Tibial artery (tissue), 4 donors: ENCODE results near the gene IL17RD.
A peak's percentile ranks its signal among the peaks of the same experiment; 100 is the strongest.

ENCODE experiments used
- DNase-seq, 2 donors: peaks; one replicate each; pipeline ENCODE4 v3.0.0-alpha.2; 2019
- H3K27ac ChIP-seq, 2 donors: fragments of 200-600 bp; sonication (generic) in 1 of 2; 1 replicate in 1 of 2; 2 replicates in 1 of 2; pipeline ENCODE4 v1.5.1; 2018 to 2019; ENCODE audit warnings: mild to moderate bottlenecking in 1 of 2
- H3K27me3 ChIP-seq, 2 donors: fragments of 200-600 bp; sonication (generic) in 1 of 2; one replicate each; pipeline versions ENCODE4 v1.5.1 to v1.6.0; 2016 to 2019
- H3K36me3 ChIP-seq, 3 donors: fragments of 200-600 bp; sonication (generic) in 2 of 3; one replicate each; pipeline ENCODE4 v1.5.1; 2016 to 2019; ENCODE audit warnings: mild to moderate bottlenecking in 2 of 3
- H3K4me1 ChIP-seq, 4 donors: fragments of 200-600 bp; sonication (generic) in 2 of 4; 1 replicate in 3 of 4; 2 replicates in 1 of 4; pipeline ENCODE4 v1.5.1; 2016 to 2019
- H3K4me3 ChIP-seq, 2 donors: fragments of 200-600 bp; sonication (generic) in 1 of 2; 1 replicate in 1 of 2; 2 replicates in 1 of 2; pipeline ENCODE4 v1.5.1; 2018 to 2019; ENCODE audit warnings: mild to moderate bottlenecking in 2 of 2
- H3K9me3 ChIP-seq, 3 donors: fragments of 200-600 bp; sonication (generic) in 1 of 3; one replicate each; pipeline ENCODE4 v1.5.1; 2016 to 2019
- intact Hi-C: fragments of 100-400 bp; cut with DNase I; formaldehyde crosslinking; loops from one replicate; pipeline ENCODE4 v1.15.0; 2023; ENCODE audit warnings: low total_unique reads
- TF ChIP-seq, protein P1 (sequence below), 2 experiments: fragments of 200-600 bp in 1 of 2; fragments of 450-650 bp in 1 of 2; IDR thresholded peaks; one replicate each; pipeline ENCODE4 v1.5.1; 2017 to 2019; ENCODE audit warnings: antibody characterized with exemption in 2 of 2, mild to moderate bottlenecking in 1 of 2, moderate library complexity in 1 of 2

The IL17RD gene

DNA sequence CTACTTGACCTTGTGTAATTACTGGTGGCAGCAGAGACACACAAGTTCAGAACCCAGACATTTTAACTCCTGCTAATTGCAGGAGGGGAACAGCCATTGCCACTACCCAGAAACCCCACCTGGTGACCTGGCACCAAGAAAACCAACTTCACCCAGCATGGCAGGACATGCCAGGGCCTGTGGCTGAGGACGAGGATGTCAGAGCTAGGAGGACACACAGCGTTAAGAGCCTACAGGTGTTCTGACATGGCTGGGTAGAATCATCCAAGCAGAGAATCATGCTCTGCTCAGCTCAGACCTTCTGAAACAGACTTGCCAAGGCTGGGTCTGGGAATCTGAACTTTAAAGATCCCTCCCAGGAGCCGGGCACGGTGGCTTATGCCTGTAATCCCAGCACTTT is 116.4 kb downstream of the IL17RD start:
- intact Hi-C loops = no loop called here
- no peak for DNase-seq
- H3K9me3 ChIP-seq = no peaks in the 10 kb centered on the region
- H3K4me1 ChIP-seq = peaks cover 0 to 3% (median 0%) of the 10 kb centered on the region in 4 donors
- H3K4me3 ChIP-seq = no peak overlapping the region
- no peaks in the 10 kb centered on the region for H3K27me3 ChIP-seq
- TF ChIP-seq, protein P1, sequence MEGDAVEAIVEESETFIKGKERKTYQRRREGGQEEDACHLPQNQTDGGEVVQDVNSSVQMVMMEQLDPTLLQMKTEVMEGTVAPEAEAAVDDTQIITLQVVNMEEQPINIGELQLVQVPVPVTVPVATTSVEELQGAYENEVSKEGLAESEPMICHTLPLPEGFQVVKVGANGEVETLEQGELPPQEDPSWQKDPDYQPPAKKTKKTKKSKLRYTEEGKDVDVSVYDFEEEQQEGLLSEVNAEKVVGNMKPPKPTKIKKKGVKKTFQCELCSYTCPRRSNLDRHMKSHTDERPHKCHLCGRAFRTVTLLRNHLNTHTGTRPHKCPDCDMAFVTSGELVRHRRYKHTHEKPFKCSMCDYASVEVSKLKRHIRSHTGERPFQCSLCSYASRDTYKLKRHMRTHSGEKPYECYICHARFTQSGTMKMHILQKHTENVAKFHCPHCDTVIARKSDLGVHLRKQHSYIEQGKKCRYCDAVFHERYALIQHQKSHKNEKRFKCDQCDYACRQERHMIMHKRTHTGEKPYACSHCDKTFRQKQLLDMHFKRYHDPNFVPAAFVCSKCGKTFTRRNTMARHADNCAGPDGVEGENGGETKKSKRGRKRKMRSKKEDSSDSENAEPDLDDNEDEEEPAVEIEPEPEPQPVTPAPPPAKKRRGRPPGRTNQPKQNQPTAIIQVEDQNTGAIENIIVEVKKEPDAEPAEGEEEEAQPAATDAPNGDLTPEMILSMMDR (IDR thresholded peaks at IDR 0.05) = no peak
- no peaks in the 10 kb centered on the region for H3K36me3 ChIP-seq
- H3K27ac ChIP-seq = no peak overlapping the region

DNA sequence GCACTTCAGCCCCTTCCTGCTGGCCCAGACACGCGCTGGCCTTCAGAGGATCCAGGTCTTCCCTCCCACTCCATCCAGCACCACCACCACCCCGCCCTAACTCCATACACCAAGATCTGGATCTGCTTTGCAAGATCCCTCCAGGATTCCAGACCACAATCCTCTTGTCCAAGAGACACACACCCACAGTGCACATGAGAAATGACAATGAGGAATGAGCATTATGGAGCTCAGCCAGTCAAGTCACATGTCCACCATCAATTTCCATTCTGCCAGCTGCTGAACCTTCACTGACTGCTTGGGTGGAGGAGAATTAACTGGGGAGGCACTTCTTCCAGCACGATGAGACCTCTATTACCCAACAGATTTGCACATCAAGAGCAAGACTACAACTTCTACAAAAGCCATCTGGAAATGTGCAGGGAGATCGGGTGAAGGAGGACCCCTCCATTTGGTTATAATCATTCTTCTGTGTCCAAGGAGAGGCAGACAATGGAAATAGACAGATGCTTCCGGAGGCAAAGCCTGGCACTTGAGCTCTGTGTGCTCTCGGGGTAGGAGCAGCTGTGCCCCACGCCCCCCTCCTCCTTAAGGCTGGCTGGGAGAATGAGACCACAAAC is 117.0 kb downstream of the IL17RD start:
- H3K27me3 ChIP-seq = no peaks in the 10 kb centered on the region
- H3K36me3 ChIP-seq = no peaks in the 10 kb centered on the region
- TF ChIP-seq, protein P1 (IDR thresholded peaks at IDR 0.05) = no peak
- no peak overlapping the region for H3K27ac ChIP-seq
- peak; percentile 77 to 80 for DNase-seq
- peaks cover 0 to 3% (median 0%) of the 10 kb centered on the region in 4 donors for H3K4me1 ChIP-seq
- H3K4me3 ChIP-seq = no peak overlapping the region
- intact Hi-C loops = no loop called here
- no peaks in the 10 kb centered on the region for H3K9me3 ChIP-seq

DNA sequence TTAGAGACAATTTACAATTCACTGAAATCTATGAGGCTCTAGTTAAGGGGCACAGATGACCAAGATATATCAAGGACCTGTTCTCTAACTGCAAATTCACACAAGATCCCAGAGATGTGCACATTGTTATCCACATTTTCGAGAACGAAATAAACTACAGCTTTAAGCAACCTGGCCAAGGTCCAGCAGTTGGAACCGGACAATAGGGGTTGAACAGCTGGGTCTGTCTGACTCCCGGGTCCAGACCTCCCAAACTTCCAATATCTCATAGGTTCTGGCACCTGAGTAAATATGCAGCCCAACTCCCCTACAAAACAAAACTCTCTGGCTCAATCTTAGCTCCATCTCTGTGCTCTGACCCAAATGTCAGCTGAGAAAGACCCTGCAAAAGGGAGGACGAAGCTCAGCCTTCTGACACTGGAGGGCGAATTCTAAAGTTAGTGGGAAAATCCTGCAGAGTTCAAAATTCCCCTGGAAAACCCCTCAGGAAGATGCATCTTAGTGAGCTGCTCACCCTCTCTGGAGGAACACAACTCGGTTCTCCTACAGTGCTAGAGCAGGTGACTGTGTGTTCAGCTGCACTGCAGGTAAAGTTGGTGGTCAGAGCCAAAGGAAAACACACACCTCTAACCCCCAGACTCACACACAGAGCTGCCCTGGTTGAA is 118.9 kb downstream of the IL17RD start:
- H3K4me3 ChIP-seq = no peak overlapping the region
- intact Hi-C loops = no loop called here

DNA sequence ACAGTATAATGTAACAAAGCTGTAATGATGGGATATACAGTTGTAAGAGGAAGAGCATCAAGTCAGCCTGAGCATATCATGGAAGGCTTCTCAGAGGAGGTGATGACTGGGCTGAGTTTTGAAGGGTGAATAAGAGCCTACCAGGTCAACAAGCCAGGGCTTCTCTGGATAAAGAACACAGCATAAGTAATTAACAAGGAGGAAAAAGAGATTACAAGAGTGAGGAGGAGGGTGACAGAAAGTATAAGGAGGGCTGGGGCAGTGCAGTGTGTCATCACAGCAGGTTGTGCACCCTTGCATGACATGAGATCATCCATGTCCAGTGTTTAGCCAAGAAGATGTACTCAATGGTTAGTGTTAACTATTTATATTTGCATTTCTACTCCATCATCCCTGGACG is 121.6 kb downstream of the IL17RD start:
- H3K9me3 ChIP-seq = no peaks in the 10 kb centered on the region
- H3K4me3 ChIP-seq = no peak overlapping the region
- intact Hi-C loops = no loop called here
- H3K27me3 ChIP-seq = no peaks in the 10 kb centered on the region
- H3K27ac ChIP-seq = no peak overlapping the region
- TF ChIP-seq, protein P1 (IDR thresholded peaks at IDR 0.05) = no peak
- no peak for DNase-seq
- peaks cover 0 to 3% (median 0%) of the 10 kb centered on the region in 4 donors for H3K4me1 ChIP-seq
- no peaks in the 10 kb centered on the region for H3K36me3 ChIP-seq

More for the DNA sequence above, 118.9 kb downstream of the IL17RD start:
- DNase-seq = no peak
- no peaks in the 10 kb centered on the region for H3K27me3 ChIP-seq
- no peaks in the 10 kb centered on the region for H3K9me3 ChIP-seq
- no peak overlapping the region for H3K27ac ChIP-seq
- peaks cover 0 to 3% (median 0%) of the 10 kb centered on the region in 4 donors for H3K4me1 ChIP-seq
- TF ChIP-seq, protein P1 (IDR thresholded peaks at IDR 0.05) = no peak
- H3K36me3 ChIP-seq = no peaks in the 10 kb centered on the region

DNA sequence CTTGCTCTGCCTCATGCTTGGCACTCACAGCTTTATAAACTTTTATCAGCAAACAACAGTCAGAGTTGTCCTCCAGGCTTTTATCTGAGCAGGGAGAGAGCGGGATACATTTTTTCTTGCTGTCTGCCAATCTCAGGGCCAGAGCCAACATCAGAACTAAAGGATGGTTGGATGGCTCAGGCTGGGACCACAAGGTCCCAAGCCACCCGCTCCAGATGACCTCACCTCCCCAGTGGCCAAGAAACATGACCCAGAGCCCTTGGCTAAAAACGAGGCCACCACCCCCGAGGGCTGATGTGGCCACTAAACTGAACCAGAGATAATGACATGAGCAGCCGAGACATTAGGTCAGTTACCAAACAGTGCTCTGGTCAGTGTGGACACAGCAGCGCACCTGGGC is 123.5 kb downstream of the IL17RD start:
- TF ChIP-seq, protein P1 (IDR thresholded peaks at IDR 0.05) = no peak
- no peak for DNase-seq
- H3K9me3 ChIP-seq = no peaks in the 10 kb centered on the region
- H3K27me3 ChIP-seq = no peaks in the 10 kb centered on the region
- no peak overlapping the region for H3K4me3 ChIP-seq
- H3K27ac ChIP-seq = no peak overlapping the region
- H3K4me1 ChIP-seq = no peaks in the 10 kb centered on the region
- intact Hi-C loops = no loop called here
- no peaks in the 10 kb centered on the region for H3K36me3 ChIP-seq
